Keratinocyte (primary cell): ENCODE measurements around the gene SEMA4D. TPM values are rescaled to one million over a fixed set of nuclear protein-coding genes. Genes with fewer than 3 reads are reported as not detected.

Experiments
- DNase-seq: peaks from one replicate; pipeline ENCODE4 v3.0.0-alpha.2; 2011; ENCODE audit warnings: low read depth, missing footprints, low spot score
- FAIRE-seq: peaks from 2 replicates; lab custom pipeline; 2011; peaks lifted over from hg19 to GRCh38; lab: Jason Lieb, UNC
- H2AFZ ChIP-seq: 2 replicates; pipeline ENCODE4 v1.6.0; 2012; ENCODE audit warnings: low read length, control low read depth, inconsistent platforms; ENCODE audit not compliant: control insufficient read depth
- H3K27ac ChIP-seq: 2 replicates; pipeline ENCODE4 v1.5.1; 2011; ENCODE audit warnings: low read length; ENCODE audit not compliant: control insufficient read depth, insufficient read depth
- H3K27me3 ChIP-seq: 3 replicates; pipeline ENCODE4 v1.6.0; 2011; ENCODE audit warnings: low read length; ENCODE audit not compliant: control insufficient read depth, insufficient read depth; ENCODE audit errors: extremely low read depth
- H3K36me3 ChIP-seq, 2 experiments: 2 replicates in 1 of 2; 3 replicates in 1 of 2; pipeline ENCODE4 v1.5.1; 2011; ENCODE audit warnings: low read length in 2 of 2, mild to moderate bottlenecking in 1 of 2; ENCODE audit not compliant: control insufficient read depth in 2 of 2, insufficient read depth in 2 of 2; ENCODE audit errors: extremely low read depth in 1 of 2
- H3K4me1 ChIP-seq: 3 replicates; pipeline ENCODE4 v1.5.1; 2011; ENCODE audit warnings: low read length; ENCODE audit not compliant: control insufficient read depth, insufficient read depth; ENCODE audit errors: extremely low read depth
- H3K4me2 ChIP-seq: 3 replicates; pipeline ENCODE4 v1.6.0; 2011; ENCODE audit warnings: low read depth, low read length; ENCODE audit not compliant: control insufficient read depth, insufficient read depth; ENCODE audit errors: extremely low read depth
- H3K4me3 ChIP-seq, 3 experiments: fragments of 200-600 bp in 1 of 3; sonication (generic) in 1 of 3; 2 replicates in 2 of 3; 3 replicates in 1 of 3; pipeline ENCODE4 v1.5.1; 2011 to 2016; ENCODE audit warnings: low read length in 3 of 3, mild to moderate bottlenecking in 3 of 3, control low read depth in 2 of 3, inconsistent platforms in 1 of 3, low read depth in 1 of 3, mixed read lengths in 1 of 3, mixed run types in 1 of 3, moderate library complexity in 1 of 3; ENCODE audit not compliant: control insufficient read depth in 2 of 3, insufficient read depth in 2 of 3; ENCODE audit errors: extremely low read depth in 1 of 3
- H3K79me2 ChIP-seq: 2 replicates; pipeline ENCODE4 v1.6.0; 2012; ENCODE audit warnings: low read length; ENCODE audit not compliant: control insufficient read depth, insufficient read depth
- H3K9ac ChIP-seq: 3 replicates; pipeline ENCODE4 v1.6.0; 2011; ENCODE audit warnings: low read length; ENCODE audit not compliant: control insufficient read depth, insufficient read depth; ENCODE audit errors: extremely low read depth
- H3K9me1 ChIP-seq: 3 replicates; pipeline ENCODE4 v1.6.0; 2011; ENCODE audit warnings: low read length; ENCODE audit not compliant: control insufficient read depth, insufficient read depth; ENCODE audit errors: extremely low read depth
- H3K9me3 ChIP-seq: 2 replicates; pipeline ENCODE4 v1.5.1; 2012; ENCODE audit warnings: low read depth, low read length; ENCODE audit not compliant: control insufficient read depth
- H4K20me1 ChIP-seq: 3 replicates; pipeline ENCODE4 v1.6.0; 2011; ENCODE audit warnings: low read length; ENCODE audit not compliant: control insufficient read depth, insufficient read depth; ENCODE audit errors: extremely low read depth
- EZH2 ChIP-seq: IDR thresholded peaks from one replicate; pipeline ENCODE4 v1.6.1; 2012; ENCODE audit warnings: inconsistent platforms, mild to moderate bottlenecking, low read length, moderate library complexity
- dilution Hi-C: fragments of 300-500 bp; cut with MboI; formaldehyde crosslinking; loops from one replicate; pipeline ENCODE4 v1.7.0; 2020; ENCODE audit warnings: low sequenced_read_pairs; ENCODE audit not compliant: extremely low pct_ligation_motif_present
- polyA plus RNA-seq, 5 experiments: library from polyadenylated mRNA; depleted of rRNA in 3 of 5; stranded (reverse) in 3 of 5; stranded (forward) in 1 of 5; unstranded in 1 of 5; fragments of >200 nt; gene quantifications; 1 replicate in 1 of 5; 2 replicates in 3 of 5; 3 replicates in 1 of 5; pipeline versions ENCODE4 v1.2.1 to v1.2.3, GENCODE V29; 2011 to 2012; ENCODE audit warnings: missing spikeins in 2 of 5, low read depth in 1 of 5, low replicate concordance in 1 of 5
- TF ChIP-seq, protein P1 (sequence below), 3 experiments: IDR thresholded peaks in 1 of 3; conservative IDR thresholded peaks in 1 of 3; optimal IDR thresholded peaks in 1 of 3; 2 replicates in 2 of 3; 3 replicates in 1 of 3; pipeline versions ENCODE3 to v1.5.1; 2011; ENCODE audit warnings: low read length in 3 of 3, mild to moderate bottlenecking in 3 of 3, moderate library complexity in 2 of 3, control low read depth in 1 of 3, inconsistent platforms in 1 of 3; ENCODE audit not compliant: insufficient read depth in 2 of 3; ENCODE audit errors: extremely low read depth in 1 of 3

Gene SEMA4D
- polyA plus RNA-seq, 1 donor (not counting 4 experiments of a cell fraction or from before 2014, with no cell fraction given): 0.43 TPM

DNA sequence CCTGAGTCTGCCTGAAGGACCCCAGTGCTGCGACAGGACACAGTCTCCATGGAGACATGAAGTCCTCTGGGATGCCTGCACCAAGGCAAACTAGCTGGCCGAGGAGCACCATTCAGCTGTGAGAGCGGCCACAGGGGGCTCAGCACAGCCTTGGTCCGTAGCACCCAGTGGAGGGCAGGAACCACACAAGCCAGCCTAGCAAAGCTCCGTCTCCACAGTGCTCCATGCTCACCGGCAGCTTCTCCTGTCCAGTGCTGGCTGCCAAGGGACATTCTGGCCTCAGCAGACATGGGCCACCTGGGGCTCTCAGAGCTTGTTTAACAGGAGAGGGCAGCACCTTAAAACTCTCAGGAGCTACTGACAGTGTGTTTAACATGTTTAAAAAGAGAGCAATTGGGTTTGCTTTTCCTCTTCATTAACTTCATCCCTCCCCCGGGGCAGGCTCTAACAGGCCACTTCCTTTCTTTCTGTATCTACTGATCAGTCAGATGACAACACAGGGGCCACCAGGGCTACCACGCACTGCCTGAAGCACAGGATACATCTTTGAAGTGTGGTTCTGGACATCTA is 122.6 kb downstream of the SEMA4D start:
- H3K4me3 ChIP-seq: no peak overlapping the region
- DNase-seq: no peak

DNA sequence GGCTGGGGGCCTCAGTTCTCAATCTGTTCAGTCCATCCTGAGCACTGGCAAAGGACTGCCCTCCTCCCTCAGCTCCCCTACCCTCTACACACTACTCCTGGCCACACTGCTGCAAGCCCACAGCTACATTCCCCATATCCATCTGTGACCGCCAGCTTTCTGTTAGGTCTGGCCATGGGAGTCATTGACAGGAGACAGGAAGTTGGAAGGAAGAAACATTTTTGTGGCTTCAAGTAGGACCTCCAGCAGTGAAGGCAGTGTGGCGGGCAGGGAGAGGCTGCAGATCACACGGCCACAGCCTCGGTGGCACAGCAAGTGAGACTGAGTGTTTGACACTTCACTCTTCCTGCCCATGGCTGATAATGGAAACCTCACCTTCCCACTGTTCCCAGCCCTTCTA is 123.7 kb downstream of the SEMA4D start:
- Histone ChIP-seq H3K27ac (no peak overlapping the region), H3K36me3 (no peaks in the 10 kb centered on the region), H4K20me1 (no peaks in the 10 kb centered on the region), H3K4me2 (no peak overlapping the region), H3K4me3 (no peak overlapping the region), H3K9me3 (no peaks in the 10 kb centered on the region), H2AFZ (no peak overlapping the region), H3K4me1 (no peaks in the 10 kb centered on the region), H3K27me3 (no peaks in the 10 kb centered on the region), H3K79me2 (no peaks in the 10 kb centered on the region), H3K9me1 (no peaks in the 10 kb centered on the region), H3K9ac (no peak overlapping the region)
- no peak for TF ChIP-seq EZH2
- TF ChIP-seq, protein P1, sequence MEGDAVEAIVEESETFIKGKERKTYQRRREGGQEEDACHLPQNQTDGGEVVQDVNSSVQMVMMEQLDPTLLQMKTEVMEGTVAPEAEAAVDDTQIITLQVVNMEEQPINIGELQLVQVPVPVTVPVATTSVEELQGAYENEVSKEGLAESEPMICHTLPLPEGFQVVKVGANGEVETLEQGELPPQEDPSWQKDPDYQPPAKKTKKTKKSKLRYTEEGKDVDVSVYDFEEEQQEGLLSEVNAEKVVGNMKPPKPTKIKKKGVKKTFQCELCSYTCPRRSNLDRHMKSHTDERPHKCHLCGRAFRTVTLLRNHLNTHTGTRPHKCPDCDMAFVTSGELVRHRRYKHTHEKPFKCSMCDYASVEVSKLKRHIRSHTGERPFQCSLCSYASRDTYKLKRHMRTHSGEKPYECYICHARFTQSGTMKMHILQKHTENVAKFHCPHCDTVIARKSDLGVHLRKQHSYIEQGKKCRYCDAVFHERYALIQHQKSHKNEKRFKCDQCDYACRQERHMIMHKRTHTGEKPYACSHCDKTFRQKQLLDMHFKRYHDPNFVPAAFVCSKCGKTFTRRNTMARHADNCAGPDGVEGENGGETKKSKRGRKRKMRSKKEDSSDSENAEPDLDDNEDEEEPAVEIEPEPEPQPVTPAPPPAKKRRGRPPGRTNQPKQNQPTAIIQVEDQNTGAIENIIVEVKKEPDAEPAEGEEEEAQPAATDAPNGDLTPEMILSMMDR (optimal IDR thresholded peaks at IDR 0.05 in 1 of 3, IDR thresholded peaks at IDR 0.05 in 1 of 3, conservative IDR thresholded peaks at IDR 0.05 in 1 of 3; ENCODE audit: extremely low read depth in 1 of 3, insufficient read depth in 2 of 3, low read length in 3 of 3): no peak
- no peak for DNase-seq
- no peak for FAIRE-seq
- dilution Hi-C loops: no loop called here

More for the DNA sequence above, 122.6 kb downstream of the SEMA4D start:
- H3K4me1 ChIP-seq: no peaks in the 10 kb centered on the region
- H3K9ac ChIP-seq: no peak overlapping the region
- H3K9me1 ChIP-seq: no peaks in the 10 kb centered on the region
- FAIRE-seq: no peak
- no peak overlapping the region for H3K27ac ChIP-seq
- TF ChIP-seq EZH2: no peak
- TF ChIP-seq, protein P1 (optimal IDR thresholded peaks at IDR 0.05 in 1 of 3, IDR thresholded peaks at IDR 0.05 in 1 of 3, conservative IDR thresholded peaks at IDR 0.05 in 1 of 3; ENCODE audit: extremely low read depth in 1 of 3, insufficient read depth in 2 of 3, low read length in 3 of 3): peak in 1 of 3 experiments; percentile 4
- H3K4me2 ChIP-seq: no peak overlapping the region
- no peaks in the 10 kb centered on the region for H4K20me1 ChIP-seq
- dilution Hi-C loops: no loop called here
- no peak overlapping the region for H2AFZ ChIP-seq
- H3K27me3 ChIP-seq: no peaks in the 10 kb centered on the region
- H3K79me2 ChIP-seq: no peaks in the 10 kb centered on the region
- no peaks in the 10 kb centered on the region for H3K9me3 ChIP-seq
- no peaks in the 10 kb centered on the region for H3K36me3 ChIP-seq
